Lower lobe of right lung (tissue), 2 donors: ENCODE measurements around the gene MYH2. TPM values are rescaled to one million over a fixed set of nuclear protein-coding genes. Genes with fewer than 3 reads are reported as not detected.

ENCODE experiments used
- ATAC-seq, 2 donors: fragments of 200-7000 bp; cut with Tn5 transposase; one replicate each; pipeline ENCODE4 v1.9.1; 2020 to 2022; ENCODE audit warnings: mild to moderate bottlenecking in 2 of 2, moderate library complexity in 2 of 2
- DNase-seq: peaks from one replicate; pipeline ENCODE4 v3.0.0-alpha.2; 2020
- H3K27ac ChIP-seq: fragments of 200-600 bp; one replicate; pipeline ENCODE4 v1.8.0; 2022
- H3K27me3 ChIP-seq: fragments of 200-600 bp; one replicate; pipeline ENCODE4 v1.8.0; 2022; ENCODE audit warnings: low read depth
- H3K36me3 ChIP-seq: fragments of 200-600 bp; one replicate; pipeline ENCODE4 v1.8.0; 2022; ENCODE audit warnings: mild to moderate bottlenecking
- H3K4me1 ChIP-seq: fragments of 200-600 bp; one replicate; pipeline ENCODE4 v1.8.0; 2022
- H3K4me3 ChIP-seq: fragments of 200-600 bp; one replicate; pipeline ENCODE4 v1.8.0; 2022; ENCODE audit warnings: mild to moderate bottlenecking
- H3K9me3 ChIP-seq: fragments of 200-600 bp; one replicate; pipeline ENCODE4 v1.8.0; 2022
- intact Hi-C: fragments of 100-400 bp; cut with DNase I; formaldehyde crosslinking; loops from one replicate; pipeline ENCODE4 v1.11.0; 2022
- total RNA-seq: library from RNA; stranded (reverse); fragmentation: NEBNext Ultra II Directional; extraction: Animal tissue kit (Norgen Biotek cat#: 25700); gene quantifications from one replicate; pipeline ENCODE4 v1.2.1, GENCODE V29; 2021
- TF ChIP-seq, protein P1 (sequence below): fragments of 200-600 bp; IDR thresholded peaks from one replicate; pipeline ENCODE4 v1.8.0; 2022; ENCODE audit warnings: antibody characterized with exemption, mild to moderate bottlenecking
- donor health status: DM: no; HTN: yes; CAD: no; lungs with severe emphysema.

MYH2 gene
- total RNA-seq, 1 donor from 2014 or later = 0.06 TPM

DNA sequence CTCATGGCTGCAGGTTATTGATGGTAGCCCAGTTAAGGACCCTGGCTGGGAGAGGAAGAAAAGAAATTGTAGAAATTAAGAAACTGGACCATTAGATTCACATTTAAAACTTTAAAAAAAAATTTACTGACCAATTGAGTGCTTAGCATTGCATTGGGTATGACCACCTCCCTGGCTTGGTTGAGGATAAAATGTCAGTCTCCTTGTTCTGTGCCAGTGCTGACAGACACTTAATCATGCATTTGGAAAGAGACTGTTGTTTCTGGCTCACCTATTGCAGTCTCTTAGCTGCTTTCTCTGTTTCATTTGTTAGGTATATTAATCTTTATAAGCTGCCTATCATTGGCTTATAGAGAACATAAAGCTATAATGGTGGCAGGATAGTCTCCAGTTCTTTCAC lies 32.8 kb downstream of the MYH2 start:
- ATAC-seq (no peak), DNase-seq (no peak)
- Histone ChIP-seq H3K27me3 (no peaks in the 10 kb centered on the region), H3K4me1 (no peaks in the 10 kb centered on the region), H3K27ac (no peak overlapping the region), H3K4me3 (no peak overlapping the region), H3K36me3 (no peaks in the 10 kb centered on the region), H3K9me3 (no peaks in the 10 kb centered on the region)
- intact Hi-C loops = no loop called here
- TF ChIP-seq, protein P1, sequence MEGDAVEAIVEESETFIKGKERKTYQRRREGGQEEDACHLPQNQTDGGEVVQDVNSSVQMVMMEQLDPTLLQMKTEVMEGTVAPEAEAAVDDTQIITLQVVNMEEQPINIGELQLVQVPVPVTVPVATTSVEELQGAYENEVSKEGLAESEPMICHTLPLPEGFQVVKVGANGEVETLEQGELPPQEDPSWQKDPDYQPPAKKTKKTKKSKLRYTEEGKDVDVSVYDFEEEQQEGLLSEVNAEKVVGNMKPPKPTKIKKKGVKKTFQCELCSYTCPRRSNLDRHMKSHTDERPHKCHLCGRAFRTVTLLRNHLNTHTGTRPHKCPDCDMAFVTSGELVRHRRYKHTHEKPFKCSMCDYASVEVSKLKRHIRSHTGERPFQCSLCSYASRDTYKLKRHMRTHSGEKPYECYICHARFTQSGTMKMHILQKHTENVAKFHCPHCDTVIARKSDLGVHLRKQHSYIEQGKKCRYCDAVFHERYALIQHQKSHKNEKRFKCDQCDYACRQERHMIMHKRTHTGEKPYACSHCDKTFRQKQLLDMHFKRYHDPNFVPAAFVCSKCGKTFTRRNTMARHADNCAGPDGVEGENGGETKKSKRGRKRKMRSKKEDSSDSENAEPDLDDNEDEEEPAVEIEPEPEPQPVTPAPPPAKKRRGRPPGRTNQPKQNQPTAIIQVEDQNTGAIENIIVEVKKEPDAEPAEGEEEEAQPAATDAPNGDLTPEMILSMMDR = no peak

- DNase-seq (no peak), ATAC-seq (no peak)
- Histone ChIP-seq H3K4me1 (no peaks in the 10 kb centered on the region), H3K27me3 (no peaks in the 10 kb centered on the region), H3K4me3 (no peak overlapping the region), H3K36me3 (no peaks in the 10 kb centered on the region), H3K9me3 (no peaks in the 10 kb centered on the region), H3K27ac (no peak overlapping the region)
- intact Hi-C loops = no loop called here
- TF ChIP-seq, protein P1 = no peak
These were observed 33.4 kb downstream of the MYH2 start for GRCh38 chr17:10516065-10516464.

GRCh38 chr17:10513299-10514067 lies 36.0 kb downstream of the MYH2 start:
- ATAC-seq = no peak
- Histone ChIP-seq H3K4me1 (no peaks in the 10 kb centered on the region), H3K27ac (no peak overlapping the region), H3K27me3 (no peaks in the 10 kb centered on the region), H3K9me3 (no peaks in the 10 kb centered on the region), H3K4me3 (no peak overlapping the region), H3K36me3 (no peaks in the 10 kb centered on the region)
- DNase-seq = no peak
- TF ChIP-seq, protein P1 = no peak
- intact Hi-C loops = no loop called here

DNA sequence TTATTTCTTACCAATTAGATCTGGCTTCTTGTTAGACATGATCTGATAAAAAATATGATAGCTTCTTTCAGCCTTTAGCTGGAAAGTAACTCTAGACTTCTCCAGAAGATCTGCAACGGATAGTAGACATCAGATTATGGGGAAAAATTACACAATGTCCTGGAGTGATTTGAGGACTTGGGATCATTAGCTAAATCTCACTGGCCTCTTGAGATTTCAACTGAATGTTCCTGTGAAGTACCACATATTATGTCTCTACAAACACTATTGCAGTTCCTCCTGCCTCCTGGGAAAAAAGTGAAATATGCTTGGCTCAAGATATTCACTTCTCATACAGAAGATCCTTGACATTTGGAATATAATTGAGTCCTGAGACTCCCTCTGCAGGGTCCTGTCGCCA lies 36.6 kb downstream of the MYH2 start:
- Histone ChIP-seq H3K4me3 (no peak overlapping the region), H3K36me3 (no peaks in the 10 kb centered on the region), H3K27ac (no peak overlapping the region), H3K4me1 (no peaks in the 10 kb centered on the region), H3K9me3 (no peaks in the 10 kb centered on the region), H3K27me3 (no peaks in the 10 kb centered on the region)
- DNase-seq = no peak
- intact Hi-C loops = no loop called here
- TF ChIP-seq, protein P1 = no peak
- ATAC-seq = no peak

DNA sequence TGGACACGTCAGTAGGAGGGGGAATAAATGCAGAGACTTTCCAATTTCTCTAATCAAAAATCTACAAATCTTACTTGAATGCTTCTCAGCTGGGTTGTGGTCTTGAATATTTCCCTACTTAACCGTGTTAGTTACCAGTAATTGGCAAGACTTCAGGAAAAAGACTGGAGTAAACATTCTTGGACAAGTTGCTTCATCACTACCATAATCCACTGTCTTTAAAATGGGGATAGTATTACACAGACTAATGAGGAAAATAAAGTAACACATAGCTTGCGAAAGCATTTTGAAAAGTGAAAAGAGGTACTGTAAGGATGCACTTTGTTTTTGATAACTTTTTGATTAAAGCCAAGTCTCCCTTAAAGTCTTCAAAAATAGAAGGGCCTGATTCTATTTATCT lies 49.5 kb downstream of the MYH2 start:
- intact Hi-C loops = no loop called here
- ATAC-seq (no peak), DNase-seq (no peak)
- Histone ChIP-seq H3K9me3 (no peaks in the 10 kb centered on the region), H3K4me3 (no peak overlapping the region), H3K27ac (no peak overlapping the region), H3K4me1 (no peaks in the 10 kb centered on the region), H3K27me3 (no peaks in the 10 kb centered on the region), H3K36me3 (no peaks in the 10 kb centered on the region)
- TF ChIP-seq, protein P1 = no peak
